Peyer's patch (tissue), 4 donors: ENCODE measurements around the gene ZNF660. TPM values are rescaled to one million over a fixed set of nuclear protein-coding genes. Genes with fewer than 3 reads are reported as not detected.
"Not testable (repeated sequence)": the region's sequence is repeated elsewhere in the genome, so short reads cannot be mapped to it uniquely, and the experiment has no call there.

ENCODE experiments used
- DNase-seq, 3 donors: peaks; one replicate each; pipeline ENCODE4 v3.0.0-alpha.2; 2017 to 2019
- H3K27ac ChIP-seq, 4 donors: fragments of 200-600 bp; sonication (generic); one replicate each; pipeline ENCODE4 v1.5.1; 2016 to 2019
- H3K27me3 ChIP-seq, 2 donors: fragments of 200-600 bp; sonication (generic); one replicate each; pipeline ENCODE4 v1.5.1; 2019
- H3K36me3 ChIP-seq, 3 donors: fragments of 200-600 bp; sonication (generic); one replicate each; pipeline ENCODE4 v1.5.1; 2016 to 2019
- H3K4me1 ChIP-seq, 4 donors: fragments of 200-600 bp; sonication (generic); one replicate each; pipeline ENCODE4 v1.5.1; 2016 to 2019
- H3K4me3 ChIP-seq, 4 donors: fragments of 200-600 bp; sonication (generic); 1 replicate in 3 of 4; 2 replicates in 1 of 4; pipeline ENCODE4 v1.5.1; 2016 to 2019; ENCODE audit warnings: mild to moderate bottlenecking in 1 of 4
- H3K9me3 ChIP-seq, 4 donors: fragments of 200-600 bp; sonication (generic); one replicate each; pipeline ENCODE4 v1.5.1; 2016 to 2019; ENCODE audit warnings: mild to moderate bottlenecking in 1 of 4
- POLR2A ChIP-seq, 2 donors: fragments of 450-650 bp; IDR thresholded peaks; one replicate each; pipeline ENCODE4 v1.5.1; 2017; ENCODE audit warnings: antibody characterized with exemption in 2 of 2, mild to moderate bottlenecking in 2 of 2, moderate library complexity in 2 of 2
- total RNA-seq, 4 donors: library from RNA; depleted of rRNA; stranded (reverse); fragments of >200 nt; gene quantifications; one replicate each; pipeline ENCODE4 v1.1.0, GENCODE V29; 2016
- TF ChIP-seq, protein P1 (sequence below), 6 experiments: fragments of 450-650 bp in 4 of 6; fragments of 200-600 bp in 2 of 6; sonication (generic) in 1 of 6; IDR thresholded peaks; one replicate each; pipeline ENCODE4 v1.5.1; 2017 to 2019; ENCODE audit warnings: antibody characterized with exemption in 6 of 6, mild to moderate bottlenecking in 3 of 6, moderate library complexity in 1 of 6

Gene ZNF660
- total RNA-seq, 4 donors from 2014 or later: 0.54 to 1.2 (median 0.98) TPM

DNA sequence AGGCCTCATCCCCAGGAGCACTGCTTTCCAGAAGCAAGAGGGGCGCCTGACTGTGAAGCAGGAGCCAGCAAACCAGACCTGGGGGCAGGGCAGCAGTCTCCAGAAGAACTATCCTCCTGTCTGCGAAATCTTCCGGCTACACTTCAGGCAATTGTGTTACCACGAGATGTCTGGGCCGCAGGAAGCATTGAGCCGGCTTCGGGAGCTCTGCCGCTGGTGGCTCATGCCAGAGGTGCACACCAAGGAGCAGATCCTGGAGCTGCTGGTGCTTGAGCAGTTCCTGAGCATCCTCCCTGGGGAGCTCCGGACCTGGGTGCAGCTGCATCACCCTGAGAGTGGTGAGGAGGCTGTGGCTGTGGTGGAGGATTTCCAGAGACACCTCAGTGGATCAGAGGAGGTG is 27.7 kb upstream of the ZNF660 start:
- Histone ChIP-seq H3K9me3 (peaks cover 0 to 5% (median 0%) of the 10 kb centered on the region in 4 donors), H3K27ac (no peak overlapping the region), H3K4me1 (peaks cover 0 to 7% (median 2%) of the 10 kb centered on the region in 4 donors), H3K4me3 (no peak overlapping the region), H3K36me3 (peaks cover 0 to 14% (median 0%) of the 10 kb centered on the region in 3 donors), H3K27me3 (no peaks in the 10 kb centered on the region)
- TF ChIP-seq, protein P1, sequence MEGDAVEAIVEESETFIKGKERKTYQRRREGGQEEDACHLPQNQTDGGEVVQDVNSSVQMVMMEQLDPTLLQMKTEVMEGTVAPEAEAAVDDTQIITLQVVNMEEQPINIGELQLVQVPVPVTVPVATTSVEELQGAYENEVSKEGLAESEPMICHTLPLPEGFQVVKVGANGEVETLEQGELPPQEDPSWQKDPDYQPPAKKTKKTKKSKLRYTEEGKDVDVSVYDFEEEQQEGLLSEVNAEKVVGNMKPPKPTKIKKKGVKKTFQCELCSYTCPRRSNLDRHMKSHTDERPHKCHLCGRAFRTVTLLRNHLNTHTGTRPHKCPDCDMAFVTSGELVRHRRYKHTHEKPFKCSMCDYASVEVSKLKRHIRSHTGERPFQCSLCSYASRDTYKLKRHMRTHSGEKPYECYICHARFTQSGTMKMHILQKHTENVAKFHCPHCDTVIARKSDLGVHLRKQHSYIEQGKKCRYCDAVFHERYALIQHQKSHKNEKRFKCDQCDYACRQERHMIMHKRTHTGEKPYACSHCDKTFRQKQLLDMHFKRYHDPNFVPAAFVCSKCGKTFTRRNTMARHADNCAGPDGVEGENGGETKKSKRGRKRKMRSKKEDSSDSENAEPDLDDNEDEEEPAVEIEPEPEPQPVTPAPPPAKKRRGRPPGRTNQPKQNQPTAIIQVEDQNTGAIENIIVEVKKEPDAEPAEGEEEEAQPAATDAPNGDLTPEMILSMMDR (IDR thresholded peaks at IDR 0.05): no peak
- TF ChIP-seq POLR2A (IDR thresholded peaks at IDR 0.05): no peak
- no peak for DNase-seq

DNA sequence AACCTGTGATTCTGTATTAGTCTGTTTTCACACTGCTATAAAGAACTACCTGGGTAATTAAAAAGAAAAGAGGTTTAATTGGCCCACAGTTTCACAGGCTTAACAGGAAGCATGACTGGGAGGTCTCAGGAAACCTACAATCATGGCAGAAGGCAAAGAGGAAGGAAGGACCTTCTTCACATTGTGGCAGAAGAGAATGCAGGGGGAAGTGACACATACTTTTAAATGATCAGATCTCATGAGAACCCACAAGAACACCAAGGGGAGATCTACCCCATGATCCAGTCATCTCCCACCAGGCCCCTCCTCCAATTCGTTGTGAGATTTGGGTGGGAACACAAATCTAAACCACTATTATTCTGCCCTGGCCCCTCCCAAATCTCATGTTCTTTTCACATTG is 23.7 kb upstream of the ZNF660 start:
- no peak for DNase-seq
- no peak overlapping the region for H3K27ac ChIP-seq
- peaks cover 0 to 26% (median 0%) of the 10 kb centered on the region in 3 donors for H3K36me3 ChIP-seq
- H3K4me1 ChIP-seq: peaks cover 0 to 2% (median 0%) of the 10 kb centered on the region in 4 donors
- H3K4me3 ChIP-seq: no peak overlapping the region
- TF ChIP-seq, protein P1 (IDR thresholded peaks at IDR 0.05): no peak
- TF ChIP-seq POLR2A (IDR thresholded peaks at IDR 0.05): no peak
- no peaks in the 10 kb centered on the region for H3K27me3 ChIP-seq
- peaks cover 0 to 10% (median 0%) of the 10 kb centered on the region in 4 donors for H3K9me3 ChIP-seq

DNA sequence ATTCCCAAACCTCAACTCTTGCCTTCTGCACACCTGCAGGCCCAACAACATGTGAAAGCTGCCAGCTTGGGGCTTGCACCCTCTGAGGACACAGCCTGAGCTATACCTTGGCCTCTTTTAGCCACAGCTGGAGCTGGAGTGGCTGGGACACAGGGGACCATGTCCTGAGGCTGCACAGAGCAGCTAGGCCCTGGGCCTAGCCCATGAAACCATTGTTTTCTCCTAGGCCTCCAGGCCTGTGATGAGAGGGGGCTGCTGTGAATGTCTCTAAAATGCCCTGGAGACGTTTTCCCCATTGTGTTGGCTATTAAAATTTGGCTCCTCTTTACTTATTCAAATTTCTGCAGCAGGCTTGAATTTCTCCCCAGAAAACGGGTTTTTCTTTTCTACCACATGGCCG is 22.6 kb upstream of the ZNF660 start:
- Histone ChIP-seq H3K27ac (no peak overlapping the region), H3K4me1 (no peaks in the 10 kb centered on the region), H3K9me3 (peaks cover 0 to 10% (median 0%) of the 10 kb centered on the region in 4 donors), H3K27me3 (no peaks in the 10 kb centered on the region), H3K4me3 (no peak overlapping the region), H3K36me3 (peaks cover 0 to 24% (median 0%) of the 10 kb centered on the region in 3 donors)
- no peak for DNase-seq
- no peak for TF ChIP-seq POLR2A (IDR thresholded peaks at IDR 0.05)
- TF ChIP-seq, protein P1 (IDR thresholded peaks at IDR 0.05): no peak

DNA sequence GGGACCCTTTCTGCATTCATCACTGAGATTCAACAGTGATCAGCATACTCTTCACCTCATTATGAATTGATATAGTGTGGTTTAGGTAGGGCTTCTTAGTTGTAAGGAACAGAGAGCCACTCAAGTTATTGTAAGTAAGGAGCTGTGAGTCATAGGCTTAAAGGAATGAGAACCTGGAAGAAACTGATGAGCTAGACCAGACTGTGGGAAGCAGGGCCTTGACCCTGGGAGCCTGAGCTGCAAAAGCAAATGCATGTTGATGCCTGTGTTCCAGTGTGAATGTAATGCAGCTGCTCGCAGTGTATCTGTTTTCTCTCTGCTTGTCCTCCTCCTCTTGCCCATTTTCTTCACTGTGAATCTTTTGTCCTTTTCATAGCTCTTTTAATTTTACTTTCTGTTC is 16.2 kb upstream of the ZNF660 start:
- H3K27ac ChIP-seq: no peak overlapping the region
- no peaks in the 10 kb centered on the region for H3K4me1 ChIP-seq
- no peak overlapping the region for H3K4me3 ChIP-seq
- no peak for TF ChIP-seq POLR2A (IDR thresholded peaks at IDR 0.05)
- TF ChIP-seq, protein P1 (IDR thresholded peaks at IDR 0.05): no peak
- DNase-seq: no peak
- peaks cover 0 to 51% (median 0%) of the 10 kb centered on the region in 3 donors for H3K36me3 ChIP-seq
- H3K9me3 ChIP-seq: peaks cover 0 to 18% (median 8%) of the 10 kb centered on the region in 4 donors
- H3K27me3 ChIP-seq: no peaks in the 10 kb centered on the region

DNA sequence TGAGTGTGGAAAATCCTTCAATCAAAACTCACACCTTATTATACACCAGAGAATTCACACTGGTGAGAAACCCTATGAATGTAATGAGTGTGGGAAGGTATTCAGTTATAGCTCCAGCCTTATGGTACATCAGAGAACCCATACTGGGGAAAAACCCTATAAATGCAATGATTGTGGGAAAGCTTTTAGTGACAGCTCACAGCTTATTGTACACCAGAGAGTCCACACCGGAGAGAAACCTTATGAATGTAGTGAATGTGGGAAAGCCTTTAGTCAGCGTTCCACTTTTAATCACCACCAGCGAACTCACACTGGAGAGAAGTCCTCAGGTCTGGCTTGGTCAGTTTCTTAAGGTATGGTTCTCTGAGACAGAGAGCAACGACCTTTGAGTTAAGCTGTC is 13.7 kb upstream of the ZNF660 start:
- peaks cover 0 to 39% (median 0%) of the 10 kb centered on the region in 3 donors for H3K36me3 ChIP-seq
- H3K27me3 ChIP-seq: no peaks in the 10 kb centered on the region
- H3K4me3 ChIP-seq: no peak overlapping the region
- no peak overlapping the region for H3K27ac ChIP-seq
- no peak for DNase-seq
- peaks cover 0 to 18% (median 8%) of the 10 kb centered on the region in 4 donors for H3K9me3 ChIP-seq
- no peaks in the 10 kb centered on the region for H3K4me1 ChIP-seq
- TF ChIP-seq, protein P1 (IDR thresholded peaks at IDR 0.05): no peak
- TF ChIP-seq POLR2A (IDR thresholded peaks at IDR 0.05): no peak

DNA sequence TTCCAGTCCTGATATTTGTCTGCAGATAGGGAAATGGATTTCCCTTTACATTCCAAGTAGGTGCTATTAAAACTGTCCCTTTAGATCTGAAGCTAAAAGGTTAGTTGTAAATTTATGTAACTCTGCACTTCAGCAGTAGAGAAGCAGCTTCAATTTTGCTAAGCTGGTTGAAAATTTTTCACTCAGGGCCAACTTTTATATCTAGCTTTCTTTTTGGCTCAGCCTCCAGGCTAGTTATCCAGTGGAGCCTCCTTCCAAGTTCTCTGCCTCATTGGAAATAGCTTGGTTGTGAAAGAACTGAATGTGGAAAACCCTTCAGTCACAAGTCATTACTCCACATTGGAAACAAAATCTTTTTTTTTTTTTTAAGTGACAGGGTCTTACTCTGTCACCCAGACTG is 8.2 kb upstream of the ZNF660 start:
- no peaks in the 10 kb centered on the region for H3K4me1 ChIP-seq
- TF ChIP-seq, protein P1 (IDR thresholded peaks at IDR 0.05): no peak
- no peak for TF ChIP-seq POLR2A (IDR thresholded peaks at IDR 0.05)
- no peaks in the 10 kb centered on the region for H3K9me3 ChIP-seq
- H3K36me3 ChIP-seq: peaks cover 0 to 2% (median 0%) of the 10 kb centered on the region in 3 donors
- H3K27ac ChIP-seq: no peak overlapping the region
- no peaks in the 10 kb centered on the region for H3K27me3 ChIP-seq
- no peak overlapping the region for H3K4me3 ChIP-seq
- DNase-seq: no peak

GRCh38 chr3:44577354-44577952 is 7.3 kb upstream of the ZNF660 start:
- not testable (repeated sequence) for H3K27me3 ChIP-seq, H3K27ac ChIP-seq, H3K4me1 ChIP-seq, DNase-seq, H3K4me3 ChIP-seq, H3K9me3 ChIP-seq, H3K36me3 ChIP-seq

GRCh38 chr3:44578316-44578715 is 6.4 kb upstream of the ZNF660 start:
- H3K27me3 ChIP-seq, DNase-seq, H3K27ac ChIP-seq, H3K9me3 ChIP-seq, H3K4me3 ChIP-seq, H3K4me1 ChIP-seq, H3K36me3 ChIP-seq: not testable (repeated sequence)
